ENCODE results near the gene TJP3.
"Not testable (repeated sequence)": the region's sequence is repeated elsewhere in the genome, so short reads cannot be mapped to it uniquely, and the experiment has no call there.

The TJP3 gene

GRCh38 chr19:3708207-3708931 lies at the start of gene TJP3:
TSS of gene TJP3 (plus strand) at chr19:3708384. CDS start at chr19:3728433, 20,049 bp downstream.
- no peak for DNase-seq

GRCh38 chr19:3658870-3659745 lies 49.1 kb upstream of the TJP3 start:
- DNase-seq, result no peak

GRCh38 chr19:3659746-3660112 lies 48.5 kb upstream of the TJP3 start:
- no peak for DNase-seq

GRCh38 chr19:3660493-3661219 lies 47.5 kb upstream of the TJP3 start:
- no peak for DNase-seq

GRCh38 chr19:3661284-3662238 lies 46.6 kb upstream of the TJP3 start:
- DNase-seq, result no peak

GRCh38 chr19:3663838-3664237 lies 44.3 kb upstream of the TJP3 start:
- no peak for DNase-seq

GRCh38 chr19:3664879-3665642 lies 43.1 kb upstream of the TJP3 start:
- no peak for DNase-seq

- DNase-seq, result peak; percentile 79
Measured at GRCh38 chr19:3665681-3666544, 42.3 kb upstream of the TJP3 start.

- not testable (repeated sequence) for DNase-seq
Measured at GRCh38 chr19:3666545-3666856, 41.7 kb upstream of the TJP3 start.

GRCh38 chr19:3667037-3667638 lies 41.0 kb upstream of the TJP3 start:
- no peak for DNase-seq

- DNase-seq, result no peak
Measured at GRCh38 chr19:3667766-3668165, 40.4 kb upstream of the TJP3 start.

GRCh38 chr19:3668331-3669081 lies 39.7 kb upstream of the TJP3 start:
- no peak for DNase-seq

GRCh38 chr19:3669082-3669946 lies 38.9 kb upstream of the TJP3 start:
- no peak for DNase-seq

GRCh38 chr19:3669947-3670795 lies 38.0 kb upstream of the TJP3 start:
- no peak for DNase-seq

- DNase-seq, result peak; percentile 21
Measured at GRCh38 chr19:3670796-3671679, 37.1 kb upstream of the TJP3 start.
